GM13976 (cell line): ENCODE data around the gene AWAT2.

Experiments
- DNase-seq: peaks from one replicate; pipeline ENCODE4 v3.0.0; 2012; ENCODE audit warnings: low spot score
- in situ Hi-C: fragments of 300-500 bp; cut with MboI; formaldehyde crosslinking; loops from one replicate; pipeline ENCODE4 v1.12.0; 2022; ENCODE audit warnings: low sequenced_read_pairs, mixed read lengths, inconsistent platforms; ENCODE audit not compliant: unreplicated experiment
- TF ChIP-seq, protein P1 (sequence below): IDR thresholded peaks from 2 replicates; pipeline ENCODE4 v1.5.1; 2012; ENCODE audit warnings: borderline replicate concordance, mild to moderate bottlenecking; ENCODE audit not compliant: insufficient read depth; ENCODE audit errors: extremely low read depth, missing control alignments, control extremely low read depth

The AWAT2 gene

DNA sequence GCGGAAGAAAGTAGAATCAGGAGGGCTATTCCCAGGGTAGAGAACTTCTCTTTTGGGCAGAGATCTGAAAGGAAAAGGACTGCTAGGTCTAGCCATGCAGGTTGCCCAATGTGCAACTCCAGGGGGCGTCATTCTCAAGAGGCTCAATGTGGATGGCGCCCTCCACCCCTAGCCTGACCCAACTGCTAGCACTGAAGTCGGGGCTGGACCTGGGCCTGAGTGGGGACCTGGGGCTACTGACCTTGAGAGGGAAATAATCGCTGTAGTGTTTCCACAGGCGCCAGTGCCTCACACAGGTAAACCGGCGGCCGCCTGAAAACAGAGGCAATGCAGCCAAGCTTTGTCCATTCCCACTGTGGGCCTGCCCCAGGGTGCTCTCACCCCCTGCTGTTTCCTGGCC is 6.1 kb downstream of the AWAT2 start:
- in situ Hi-C loops, result no loop called here
- no peak for DNase-seq
- TF ChIP-seq, protein P1, sequence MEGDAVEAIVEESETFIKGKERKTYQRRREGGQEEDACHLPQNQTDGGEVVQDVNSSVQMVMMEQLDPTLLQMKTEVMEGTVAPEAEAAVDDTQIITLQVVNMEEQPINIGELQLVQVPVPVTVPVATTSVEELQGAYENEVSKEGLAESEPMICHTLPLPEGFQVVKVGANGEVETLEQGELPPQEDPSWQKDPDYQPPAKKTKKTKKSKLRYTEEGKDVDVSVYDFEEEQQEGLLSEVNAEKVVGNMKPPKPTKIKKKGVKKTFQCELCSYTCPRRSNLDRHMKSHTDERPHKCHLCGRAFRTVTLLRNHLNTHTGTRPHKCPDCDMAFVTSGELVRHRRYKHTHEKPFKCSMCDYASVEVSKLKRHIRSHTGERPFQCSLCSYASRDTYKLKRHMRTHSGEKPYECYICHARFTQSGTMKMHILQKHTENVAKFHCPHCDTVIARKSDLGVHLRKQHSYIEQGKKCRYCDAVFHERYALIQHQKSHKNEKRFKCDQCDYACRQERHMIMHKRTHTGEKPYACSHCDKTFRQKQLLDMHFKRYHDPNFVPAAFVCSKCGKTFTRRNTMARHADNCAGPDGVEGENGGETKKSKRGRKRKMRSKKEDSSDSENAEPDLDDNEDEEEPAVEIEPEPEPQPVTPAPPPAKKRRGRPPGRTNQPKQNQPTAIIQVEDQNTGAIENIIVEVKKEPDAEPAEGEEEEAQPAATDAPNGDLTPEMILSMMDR, result no peak

DNA sequence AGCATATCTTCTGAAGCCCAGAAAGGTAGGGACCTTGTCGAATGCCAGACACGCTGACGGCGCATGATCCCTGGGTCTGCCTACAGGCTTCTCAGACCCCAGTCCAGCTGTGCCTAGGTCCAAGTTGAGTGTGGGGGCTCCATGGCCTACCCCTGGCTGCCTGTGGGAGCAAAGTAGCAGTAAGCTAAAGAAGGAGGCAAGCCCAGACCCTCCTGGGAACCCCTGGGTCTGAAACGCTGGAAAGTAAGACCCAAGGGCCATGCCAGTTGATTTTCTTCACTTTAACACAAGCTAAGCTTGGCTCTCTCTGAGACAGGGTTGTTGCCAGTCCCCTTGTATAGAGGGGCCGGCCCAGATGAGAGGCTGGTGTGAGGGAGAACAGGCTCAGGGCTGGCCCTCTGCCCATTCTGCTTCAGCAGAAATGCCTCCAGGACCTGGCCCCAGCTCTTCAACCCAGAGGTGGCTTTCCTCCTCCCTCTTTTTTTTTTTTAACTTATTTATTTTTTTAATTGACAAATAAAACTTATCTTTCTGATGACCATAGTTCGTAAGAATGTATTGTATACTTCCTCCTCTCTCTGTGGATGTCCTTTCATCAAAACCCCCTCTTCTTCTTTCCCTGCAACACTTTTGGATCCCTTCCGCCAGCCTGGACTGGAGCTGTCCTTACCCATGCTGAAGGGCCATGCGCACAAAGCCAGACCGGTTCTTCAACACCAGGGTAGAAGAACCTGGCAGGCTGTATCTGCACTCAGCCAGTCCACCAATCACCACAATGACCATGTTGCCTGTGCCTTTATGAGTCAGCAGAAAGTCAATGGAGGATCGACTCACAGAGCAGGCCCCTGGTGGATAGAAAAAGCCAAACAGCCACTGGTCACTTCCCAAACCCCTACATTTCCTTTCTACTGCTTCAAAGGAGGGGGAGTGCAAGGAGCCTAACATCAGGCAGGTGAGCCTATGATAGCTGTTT is 7.1 kb downstream of the AWAT2 start:
- TF ChIP-seq, protein P1, result no peak
- in situ Hi-C loops, result no loop called here
- no peak for DNase-seq

DNA sequence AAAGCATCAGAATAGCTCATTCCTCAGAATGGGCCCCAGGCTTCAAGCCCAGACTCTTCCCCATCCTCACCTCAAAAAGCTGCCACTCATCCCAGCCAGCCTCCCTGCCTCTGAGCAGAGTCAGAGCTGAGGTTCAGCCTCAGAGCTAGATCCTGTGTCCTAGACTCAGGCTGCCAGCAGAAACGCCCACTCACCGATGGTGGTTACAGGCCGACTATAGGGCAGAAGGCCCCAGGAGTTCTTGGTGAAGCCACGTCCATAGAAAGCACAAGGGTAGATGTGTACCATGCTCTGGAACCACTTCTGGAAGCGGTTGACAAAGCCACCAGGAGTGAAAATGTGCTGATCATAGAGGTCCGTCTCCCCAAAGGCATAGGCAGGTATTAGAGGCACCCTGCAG is 7.7 kb downstream of the AWAT2 start:
- DNase-seq, result no peak
- in situ Hi-C loops, result no loop called here
- TF ChIP-seq, protein P1, result no peak

DNA sequence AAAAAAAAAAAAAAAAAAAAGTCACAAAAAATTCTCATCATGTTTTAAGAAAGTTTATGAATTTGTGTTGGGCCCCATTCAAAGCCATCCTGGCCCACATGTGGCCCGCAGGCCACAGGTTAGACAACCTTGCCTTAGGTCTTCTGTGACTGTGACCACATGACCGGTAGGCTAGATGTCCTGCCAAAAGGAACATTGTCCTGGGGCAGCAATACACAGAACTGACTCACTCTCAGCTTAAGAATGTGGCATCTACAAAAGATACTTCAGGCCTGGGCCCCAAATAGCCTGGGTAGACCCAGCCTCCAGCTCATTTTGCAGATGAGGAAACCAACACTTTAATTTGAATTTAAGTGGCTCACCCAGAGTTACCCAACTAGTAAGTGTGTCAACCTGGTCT is 10.0 kb downstream of the AWAT2 start:
- TF ChIP-seq, protein P1, result no peak
- no peak for DNase-seq
- in situ Hi-C loops, result no loop called here

DNA sequence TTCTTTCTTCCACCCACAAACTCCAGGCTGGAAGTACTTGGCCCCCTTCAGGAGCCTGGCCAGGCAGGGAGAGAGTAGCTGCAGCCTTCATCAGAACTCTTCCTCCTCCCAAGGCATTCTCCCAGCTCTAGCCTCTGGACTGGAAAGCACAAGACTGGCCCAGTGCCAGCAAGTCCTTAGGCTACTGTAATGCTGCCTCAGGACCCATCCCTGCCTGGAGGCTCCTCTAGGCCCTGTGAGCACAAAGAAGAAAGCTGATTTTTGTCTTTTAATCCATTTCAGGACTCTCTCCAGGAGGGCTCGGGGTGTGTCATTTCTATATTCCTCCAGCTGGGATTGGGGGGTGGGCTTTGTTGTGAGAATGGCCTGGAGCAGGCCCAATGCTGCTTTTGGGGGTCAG is 10.8 kb downstream of the AWAT2 start:
- in situ Hi-C loops, result no loop called here
- DNase-seq, result no peak
- TF ChIP-seq, protein P1, result no peak

DNA sequence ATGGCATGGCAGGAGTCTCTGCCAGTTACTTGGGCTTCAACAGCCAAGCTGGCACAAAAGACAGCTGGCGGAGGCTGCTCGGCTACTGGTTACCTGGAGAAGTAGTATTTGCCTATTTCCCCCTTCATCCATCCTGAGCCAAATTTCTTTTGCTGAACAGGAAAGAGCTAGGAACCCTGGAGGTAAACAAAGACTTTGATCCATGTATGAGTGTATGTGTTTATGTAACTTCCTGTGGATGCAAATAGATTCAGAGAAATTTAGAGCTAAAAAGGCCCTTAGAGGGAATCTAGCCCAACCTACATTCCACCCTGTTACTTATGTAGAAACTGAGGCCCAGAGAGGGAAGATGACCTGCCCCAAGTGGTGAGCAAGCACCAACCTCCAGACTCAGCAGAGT is 11.2 kb downstream of the AWAT2 start:
- in situ Hi-C loops, result no loop called here
- TF ChIP-seq, protein P1, result no peak
- no peak for DNase-seq
